ENCODE measurements around the gene RPS6KA2.
"Not testable (repeated sequence)": the region's sequence is repeated elsewhere in the genome, so short reads cannot be mapped to it uniquely, and the experiment has no call there.

RPS6KA2 gene

DNA sequence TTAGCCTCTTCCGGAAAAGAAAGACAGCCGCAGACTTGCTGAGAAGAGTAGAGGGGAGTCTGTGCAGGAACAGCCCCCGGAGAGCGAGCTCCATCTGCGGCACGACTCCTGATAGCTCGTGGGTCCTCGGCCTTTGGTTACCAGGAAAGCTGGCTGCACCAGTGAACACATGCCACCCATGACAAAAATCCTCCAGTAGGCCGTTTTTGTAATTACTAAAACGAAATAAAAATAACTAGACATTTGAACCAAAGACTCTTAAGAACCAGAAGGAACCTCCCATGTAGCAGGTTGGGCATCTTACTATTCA is 82.8 kb downstream of the RPS6KA2 start:
- no peak for DNase-seq

DNA sequence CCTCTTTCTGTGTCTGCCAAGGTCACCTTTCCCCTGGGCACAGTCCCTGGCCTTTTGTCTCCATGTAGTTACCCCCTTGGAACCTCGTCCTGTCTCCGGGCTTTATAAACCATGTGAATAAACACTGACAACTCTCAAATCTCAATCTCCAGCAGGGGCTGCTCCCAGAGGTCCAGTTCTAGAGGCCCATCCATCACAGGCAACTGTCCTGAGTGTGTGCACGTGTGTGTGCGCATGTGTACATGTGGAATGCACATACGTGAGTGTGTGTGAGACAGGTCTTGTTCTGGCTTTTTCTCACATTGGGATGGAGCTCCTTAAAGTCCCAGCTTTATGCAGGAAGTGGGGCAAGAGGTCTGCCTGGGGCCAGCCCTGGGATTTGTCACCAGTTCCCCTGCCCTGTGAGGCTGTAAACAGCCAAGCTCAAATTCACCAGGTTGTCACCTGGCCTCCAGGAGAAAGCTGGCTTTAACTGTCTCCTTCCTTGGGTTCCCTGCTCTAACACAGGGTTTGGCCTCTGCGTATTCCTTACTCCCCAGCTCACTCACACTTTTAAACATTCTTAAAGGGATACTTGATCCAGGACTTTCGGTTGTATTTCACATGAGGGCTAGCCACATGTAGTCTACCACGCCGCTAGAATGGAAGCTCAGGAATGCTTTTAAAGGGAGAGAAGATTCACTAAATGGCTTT is 83.3 kb downstream of the RPS6KA2 start:
- DNase-seq: no peak

DNA sequence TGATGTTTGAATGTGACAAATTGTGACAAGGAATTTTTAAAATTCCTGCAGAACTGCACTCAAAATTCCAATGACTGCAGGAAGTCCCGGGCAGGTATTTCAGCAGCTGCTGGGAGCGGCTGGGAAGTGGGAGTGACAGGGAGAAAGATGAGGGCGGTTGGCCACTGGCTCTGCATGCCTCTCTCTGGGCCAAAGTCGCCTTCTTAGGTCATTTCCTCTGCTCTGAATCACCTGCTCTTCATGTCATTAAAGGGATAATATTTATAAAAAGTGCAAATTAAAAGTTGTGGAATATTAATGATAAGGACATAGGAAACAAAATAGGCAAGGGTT is 84.5 kb downstream of the RPS6KA2 start:
- no peak for DNase-seq

DNA sequence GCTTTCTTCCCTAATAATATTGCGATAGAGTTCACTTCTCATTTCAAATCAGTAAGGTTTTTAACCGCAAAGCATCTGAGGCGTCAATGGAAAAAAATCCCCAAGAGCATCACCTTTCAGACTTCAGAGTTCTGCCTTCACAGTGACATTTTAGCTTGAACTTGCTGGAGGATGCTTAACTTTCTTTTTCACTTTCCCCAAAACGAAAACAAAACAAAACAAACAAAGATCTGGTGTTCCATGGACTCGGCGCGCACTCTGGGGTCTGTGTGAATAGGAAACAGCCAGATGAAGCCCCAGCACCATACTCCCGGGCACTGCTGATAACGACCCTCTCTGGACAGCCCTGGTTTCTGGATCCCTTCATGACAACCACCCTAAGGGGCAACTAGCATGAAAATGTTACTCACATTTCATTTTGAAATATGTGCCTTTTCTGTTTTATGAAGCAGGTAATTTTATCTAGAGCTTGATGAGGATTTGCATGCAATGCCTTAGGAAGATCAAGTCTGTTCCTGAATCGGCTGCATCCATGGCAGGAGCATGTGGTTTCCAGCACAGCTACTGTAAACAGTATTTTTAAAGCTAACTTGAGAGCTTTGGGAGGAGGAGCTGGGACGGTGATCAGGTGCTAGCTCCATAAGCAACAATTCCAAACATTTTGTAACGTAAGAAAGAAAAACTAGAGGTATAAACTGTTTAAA is 85.0 kb downstream of the RPS6KA2 start:
- no peak for DNase-seq

DNA sequence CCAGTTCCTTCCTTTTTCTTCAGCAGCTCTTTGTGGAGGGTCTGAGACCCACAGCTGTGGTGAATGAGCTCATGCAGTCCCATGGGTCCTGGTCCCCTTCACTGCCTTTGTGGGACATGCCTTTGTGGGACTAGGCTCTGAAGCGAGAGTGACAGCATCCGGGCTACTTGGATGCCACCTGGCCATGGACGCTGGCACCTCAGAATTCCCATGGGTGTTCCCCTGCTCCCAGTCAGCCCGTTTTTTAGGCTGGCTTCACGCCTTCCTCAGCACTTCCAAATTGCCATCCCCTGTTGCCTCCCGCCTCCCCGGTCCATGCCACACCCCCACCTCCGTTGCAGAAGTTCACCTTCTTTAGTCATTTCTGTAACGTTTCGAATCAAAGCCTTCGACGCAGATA is 85.7 kb downstream of the RPS6KA2 start:
- no peak for DNase-seq

DNA sequence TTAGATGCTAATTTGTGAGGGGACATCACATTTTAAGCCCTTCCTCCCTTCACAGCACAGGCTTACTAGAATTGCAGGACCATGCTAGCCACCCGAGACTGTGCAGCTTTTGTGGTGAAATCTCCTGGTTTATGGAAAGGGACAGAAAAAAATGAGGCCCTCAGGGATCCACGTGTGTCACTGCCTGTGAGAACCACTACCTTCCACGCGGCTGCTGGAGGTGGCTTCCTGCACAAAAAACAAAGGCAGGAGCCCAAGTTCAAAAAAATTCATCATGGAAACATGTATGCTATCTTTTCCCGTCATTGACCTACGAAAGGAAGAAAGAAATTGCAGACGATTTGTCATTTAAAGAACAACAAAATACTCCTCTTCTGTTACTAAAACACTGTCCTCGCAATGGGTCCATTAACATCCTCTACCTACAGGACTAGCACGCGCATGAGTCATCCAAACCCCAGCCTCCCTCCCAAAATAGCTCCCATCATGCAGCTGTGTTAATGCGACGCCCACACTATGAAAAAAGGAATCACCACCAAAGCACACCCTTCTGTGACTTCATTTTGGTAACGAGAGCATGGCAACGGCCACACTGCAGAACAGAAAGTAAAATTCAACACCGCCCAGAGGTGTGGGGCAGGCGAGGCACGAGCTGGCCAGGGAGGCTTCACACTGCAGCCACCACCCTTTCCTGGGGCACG is 86.3 kb downstream of the RPS6KA2 start:
- no peak for DNase-seq

DNA sequence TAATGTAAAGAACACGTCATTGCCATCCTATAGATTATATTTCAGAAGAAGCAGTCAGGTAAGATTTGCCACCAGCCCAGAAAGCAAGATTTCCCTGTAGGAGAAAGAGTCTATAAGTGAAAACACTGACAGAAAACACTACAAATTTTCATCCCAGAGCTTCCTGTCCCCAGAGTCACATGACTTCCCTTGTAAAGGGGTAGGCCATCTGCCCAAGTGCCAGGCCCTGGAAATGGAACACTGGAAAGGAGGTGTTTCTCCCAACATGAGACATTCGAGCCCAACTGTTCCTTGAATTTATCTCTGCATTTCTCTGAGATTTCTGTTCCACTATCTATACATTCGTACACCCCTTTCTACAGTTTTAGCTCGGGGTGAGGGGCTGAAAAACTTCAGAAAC is 87.5 kb downstream of the RPS6KA2 start:
- DNase-seq: no peak

DNA sequence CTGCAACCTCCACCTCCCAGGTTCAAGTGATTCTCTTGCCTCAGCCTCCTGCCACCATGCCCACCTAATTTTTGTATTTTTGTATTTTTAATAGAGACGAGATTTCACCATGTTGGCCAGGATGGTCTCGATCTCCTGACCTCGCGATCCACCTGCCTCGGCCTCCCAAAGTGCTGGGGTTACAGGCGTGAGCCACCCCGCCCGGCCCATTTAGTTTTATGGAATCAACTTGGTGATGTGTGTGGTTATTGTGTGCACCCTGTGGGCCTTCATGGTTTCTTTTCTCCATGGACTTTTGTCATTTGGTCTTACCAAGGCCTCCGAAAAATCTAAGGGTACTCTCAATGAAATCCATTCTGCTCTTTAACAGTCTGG is 88.1 kb downstream of the RPS6KA2 start:
- not testable (repeated sequence) for DNase-seq

DNA sequence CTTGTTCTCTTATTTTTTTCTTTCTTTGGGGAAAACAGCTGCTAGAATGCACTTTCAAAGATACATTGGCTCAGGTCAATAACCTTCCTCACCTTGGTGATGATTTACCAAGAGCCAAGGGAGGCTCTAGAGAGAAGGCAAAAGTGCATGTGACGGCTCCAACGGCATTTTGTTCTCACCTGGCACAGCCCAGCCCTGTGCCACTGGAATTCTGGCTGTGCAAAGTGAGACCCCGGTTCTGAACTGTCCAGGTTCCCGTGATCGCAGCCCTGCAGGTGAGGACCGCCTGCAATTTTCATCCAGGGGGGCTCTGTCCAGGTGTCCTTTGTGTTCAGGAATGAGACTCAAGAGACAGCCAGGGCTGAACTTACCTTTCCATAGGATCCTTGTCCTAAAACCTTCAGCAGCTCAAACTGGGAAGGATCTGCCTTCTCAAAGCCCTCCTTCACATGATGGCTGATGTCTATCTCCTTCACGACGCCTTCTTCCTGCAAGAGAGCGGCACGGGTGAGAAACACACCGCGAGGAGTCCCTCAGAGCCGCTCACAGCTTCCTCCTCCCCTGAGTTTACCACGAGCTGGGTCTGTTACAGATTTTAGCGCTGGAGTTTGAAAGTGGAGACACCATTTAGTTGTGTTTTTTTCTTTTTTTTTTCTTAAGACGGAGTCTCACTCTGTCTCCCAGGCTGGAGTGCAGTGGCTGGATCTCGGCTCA is 88.6 kb downstream of the RPS6KA2 start:
- no peak for DNase-seq

DNA sequence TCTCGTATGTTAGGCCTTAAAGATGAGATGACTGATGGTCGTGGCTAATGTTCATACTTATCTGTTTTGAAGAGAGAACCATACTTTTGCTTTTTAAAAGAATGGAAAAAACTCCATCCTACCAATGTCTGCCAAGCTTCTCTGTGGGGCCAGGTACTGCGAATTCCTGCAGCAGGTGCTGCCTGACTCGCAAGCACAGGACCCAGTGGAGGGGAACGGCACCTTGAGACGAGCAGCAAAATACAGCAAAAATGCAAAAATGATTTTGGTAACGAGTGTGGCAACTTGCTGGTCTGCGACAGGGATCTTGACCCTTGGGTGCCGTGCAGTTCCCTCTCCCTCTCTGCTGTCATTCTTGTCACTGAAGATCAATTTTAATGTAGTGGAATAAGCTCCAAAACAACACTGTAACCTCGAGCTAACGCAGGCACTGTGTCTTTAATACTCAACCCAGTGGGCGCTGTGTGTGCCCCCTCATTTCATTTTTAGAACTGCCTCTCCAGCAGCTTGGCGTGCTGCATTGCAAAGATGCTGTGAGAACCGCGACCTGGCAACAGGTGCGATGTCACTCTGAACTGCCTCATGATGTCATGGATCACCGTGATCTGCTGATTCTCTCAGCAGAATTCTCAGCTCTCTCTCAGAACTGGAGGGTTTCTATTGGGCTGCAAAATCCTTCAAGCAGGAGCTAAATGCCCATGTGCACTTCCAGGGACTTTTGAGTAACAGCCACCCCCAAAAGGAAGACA is 92.2 kb downstream of the RPS6KA2 start:
- no peak for DNase-seq

DNA sequence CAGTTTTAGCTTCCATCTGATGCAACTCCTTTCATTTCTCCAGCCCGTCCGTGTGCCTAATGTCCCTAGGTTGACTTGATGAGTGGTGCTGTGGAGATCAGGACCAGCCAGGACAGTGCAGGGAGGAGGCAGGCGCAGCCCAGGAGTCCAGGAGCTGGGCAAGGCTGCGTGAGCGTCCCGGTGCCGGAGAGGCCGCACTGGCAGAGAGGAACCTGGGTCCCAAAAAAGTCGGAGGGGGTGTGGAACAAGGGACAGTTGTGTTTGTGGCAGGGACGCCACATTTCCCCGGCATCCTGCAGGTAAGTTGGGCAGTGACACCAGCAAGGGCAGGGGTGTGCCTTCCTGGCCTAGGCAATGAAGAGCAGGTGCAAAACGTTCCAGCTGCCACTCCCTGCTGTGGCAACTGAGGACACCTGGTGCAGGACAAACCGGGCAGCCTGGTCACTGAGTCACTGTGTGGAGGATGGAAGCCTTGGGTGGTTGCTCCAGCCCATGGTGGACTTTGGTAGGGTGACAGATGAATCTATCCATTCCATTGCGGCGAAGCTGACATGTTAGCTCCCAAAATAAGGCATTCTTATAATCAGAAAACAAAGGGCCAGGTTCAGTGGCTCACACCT is 93.7 kb downstream of the RPS6KA2 start:
- no peak for DNase-seq

DNA sequence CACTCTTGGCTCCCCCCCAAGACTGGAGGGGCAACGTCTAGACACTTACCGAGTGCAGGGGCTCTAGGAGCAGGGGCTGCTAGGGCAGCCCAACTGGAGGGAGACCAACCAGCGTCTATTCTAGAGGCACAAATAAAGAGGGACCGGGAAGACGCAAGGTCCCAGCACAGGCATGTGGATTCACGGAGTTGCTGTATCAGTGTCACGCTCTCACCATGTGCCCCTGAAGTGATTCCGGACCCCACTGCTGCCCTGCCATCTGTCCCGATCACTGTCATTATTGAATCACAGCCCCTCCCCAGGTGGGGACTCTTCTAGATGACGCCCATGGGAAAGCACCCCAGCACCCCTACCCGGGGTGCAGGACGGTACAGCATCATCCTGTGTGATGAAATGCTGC is 94.7 kb downstream of the RPS6KA2 start:
- DNase-seq: no peak

DNA sequence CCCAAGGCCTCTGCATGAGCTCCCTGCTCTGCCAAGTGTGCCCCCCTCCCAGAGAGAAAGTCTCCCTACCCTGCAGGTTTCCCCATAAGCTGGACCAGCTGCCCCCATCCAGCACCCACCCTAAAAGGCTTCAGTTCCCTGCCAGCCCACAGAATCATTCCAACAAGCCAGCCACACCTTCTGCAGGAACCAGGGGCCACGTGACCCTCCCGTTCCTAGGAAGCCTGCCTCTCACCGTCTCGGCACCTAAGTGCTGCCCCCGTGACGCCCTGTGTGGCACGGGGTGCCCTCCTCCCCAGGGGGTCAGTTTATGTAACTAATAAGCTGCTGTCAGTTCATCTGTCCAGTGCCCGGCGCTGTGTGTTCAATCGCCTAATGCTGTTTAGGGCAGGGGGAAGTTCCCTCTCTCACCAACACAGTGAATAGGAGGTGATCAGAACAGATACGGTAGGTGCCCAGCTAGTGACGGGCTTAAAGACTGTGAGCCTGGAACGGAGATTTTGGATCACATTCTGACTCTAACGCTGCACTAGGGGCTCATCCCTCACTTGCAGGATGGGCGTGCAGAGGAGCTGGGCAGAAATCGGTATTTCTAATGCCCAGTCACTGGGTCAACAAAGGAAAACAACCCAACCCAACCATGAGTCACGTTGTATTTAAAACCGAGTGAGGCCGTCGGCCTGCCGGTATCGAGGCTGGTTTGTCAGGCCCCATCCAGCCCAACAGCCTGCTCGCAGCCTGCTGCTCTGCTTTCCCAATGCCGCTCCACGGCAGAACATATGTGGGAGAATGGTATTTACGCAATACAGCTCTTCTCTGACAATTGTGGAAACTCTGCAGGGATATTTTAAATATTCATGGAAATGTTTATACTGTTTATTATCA is 96.6 kb downstream of the RPS6KA2 start:
- no peak for DNase-seq

DNA sequence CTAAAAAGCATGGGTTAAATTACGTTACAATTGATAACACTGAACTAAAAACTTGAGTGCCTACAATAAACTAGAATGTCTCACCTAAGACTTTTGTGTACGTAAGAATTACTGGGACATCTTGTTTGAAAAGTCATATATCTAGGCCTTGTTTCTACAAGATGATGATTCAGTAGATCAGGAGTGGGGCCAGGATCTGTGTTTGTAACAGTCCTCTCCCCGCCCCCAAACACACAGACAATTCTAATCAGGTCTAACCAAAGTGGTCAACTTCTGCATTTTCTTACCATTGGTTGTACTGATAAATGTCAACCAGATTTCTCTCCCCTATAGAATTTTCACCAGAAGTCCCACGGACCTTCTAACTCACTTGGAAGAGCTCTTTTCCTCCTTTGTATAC is 97.5 kb downstream of the RPS6KA2 start:
- DNase-seq: no peak

DNA sequence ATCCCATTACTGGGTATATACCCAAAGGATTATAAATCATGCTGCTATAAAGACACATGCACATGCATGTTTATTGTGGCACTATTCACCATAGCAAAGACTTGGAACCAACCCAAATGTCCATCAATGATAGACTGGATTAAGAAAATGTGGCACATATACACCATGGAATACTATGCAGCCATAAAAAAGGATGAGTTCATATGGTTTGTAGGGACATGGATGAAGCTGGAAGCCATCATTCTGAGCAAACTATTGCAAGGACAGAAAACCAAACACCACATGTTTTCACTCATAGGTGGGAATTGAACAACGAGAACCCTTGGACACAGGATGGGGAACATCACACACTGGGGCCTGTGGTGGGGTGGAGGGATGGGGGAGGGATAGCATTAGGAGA is 98.0 kb downstream of the RPS6KA2 start:
- DNase-seq: not testable (repeated sequence)

DNA sequence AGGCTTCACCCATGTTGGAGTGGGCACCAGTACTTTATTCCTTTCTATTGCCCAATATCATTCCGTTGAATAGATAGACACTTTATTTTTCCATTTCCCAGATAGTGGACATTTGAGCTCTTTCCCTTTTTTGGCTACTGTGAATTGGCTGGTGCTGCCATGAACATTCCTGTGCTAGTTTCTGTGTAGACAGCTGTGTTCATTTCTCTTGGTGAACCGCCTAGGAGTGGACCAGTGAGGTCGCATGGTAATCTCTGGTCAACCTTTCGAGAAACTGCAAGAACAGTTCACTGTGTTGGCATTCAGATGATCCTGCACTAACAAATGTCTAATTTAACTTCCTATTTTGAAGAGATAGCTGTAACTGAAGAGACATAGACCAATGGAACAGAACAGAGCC is 99.2 kb downstream of the RPS6KA2 start:
- DNase-seq: no peak

DNA sequence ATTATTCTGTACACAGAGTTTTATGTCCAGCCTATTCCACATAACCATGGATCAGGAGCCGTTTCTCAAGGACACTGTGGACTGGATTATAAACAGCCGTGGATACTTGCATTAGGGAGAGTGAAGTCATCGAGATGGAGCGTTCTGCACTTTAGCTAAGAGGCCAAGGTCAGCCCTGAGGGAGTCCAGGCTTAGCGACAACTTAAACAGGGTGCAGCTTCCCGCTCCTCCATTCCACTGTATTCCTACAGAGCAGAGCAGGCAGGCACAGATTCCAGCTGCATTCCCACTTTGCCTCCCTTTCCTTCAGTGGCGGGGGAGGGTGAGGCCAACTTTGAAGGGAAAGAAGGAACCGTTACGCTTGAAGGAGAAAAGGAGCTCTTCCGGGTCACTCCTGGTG is 100.1 kb downstream of the RPS6KA2 start:
- no peak for DNase-seq

DNA sequence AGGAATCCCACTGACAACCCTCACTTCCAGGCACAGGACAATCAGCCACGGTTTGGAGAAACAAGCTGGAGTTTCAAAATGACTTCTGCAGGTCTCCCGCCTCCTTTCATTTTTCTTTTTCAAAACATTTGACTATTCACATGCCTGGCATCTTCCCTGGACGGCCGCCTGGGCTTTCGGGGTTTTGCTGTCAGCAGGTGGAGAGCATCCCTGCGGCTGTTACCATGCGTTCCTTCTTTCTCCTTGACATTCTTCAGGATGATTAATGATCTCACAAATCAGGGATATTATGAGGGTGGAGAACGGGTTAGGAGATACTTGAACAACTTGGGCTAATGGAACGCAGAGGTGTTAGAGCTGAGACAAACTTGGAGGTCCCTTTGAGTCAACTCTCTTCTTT is 101.5 kb downstream of the RPS6KA2 start:
- no peak for DNase-seq

DNA sequence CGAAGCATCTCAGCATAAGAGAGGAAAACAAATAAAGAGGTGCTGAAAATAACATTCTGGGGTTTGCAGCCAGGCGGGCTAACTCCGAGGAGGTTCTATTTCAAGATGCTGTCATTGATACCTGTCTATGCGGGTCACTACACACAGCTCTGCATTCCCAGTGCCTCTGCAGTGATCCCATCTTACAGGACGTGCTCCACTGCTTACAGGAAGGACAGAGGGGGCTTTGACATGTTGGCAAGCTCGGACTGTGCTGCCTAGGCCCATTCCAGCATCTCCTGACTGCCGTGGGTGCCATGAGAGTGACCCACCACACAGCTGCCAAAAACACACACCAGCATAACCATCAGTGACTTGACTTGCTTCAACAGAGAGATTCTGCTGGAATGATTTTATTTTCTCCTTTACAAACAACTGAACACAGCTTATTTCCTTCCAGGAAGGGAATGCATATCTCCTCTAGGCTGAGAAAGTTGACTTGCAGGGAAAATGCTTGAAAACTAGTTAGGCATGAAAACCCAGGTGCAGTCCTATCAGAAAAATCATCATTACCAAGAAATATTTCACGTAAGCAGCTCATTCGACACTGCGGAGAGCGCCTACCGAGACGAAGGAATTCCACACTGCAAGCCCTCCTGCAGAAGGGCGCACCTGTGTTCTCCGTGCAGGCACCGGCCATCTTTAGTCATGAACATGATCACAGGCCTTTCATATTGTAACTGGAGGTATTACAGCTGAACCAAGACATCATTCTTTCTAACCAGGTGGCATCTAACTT is 103.1 kb downstream of the RPS6KA2 start:
- no peak for DNase-seq

DNA sequence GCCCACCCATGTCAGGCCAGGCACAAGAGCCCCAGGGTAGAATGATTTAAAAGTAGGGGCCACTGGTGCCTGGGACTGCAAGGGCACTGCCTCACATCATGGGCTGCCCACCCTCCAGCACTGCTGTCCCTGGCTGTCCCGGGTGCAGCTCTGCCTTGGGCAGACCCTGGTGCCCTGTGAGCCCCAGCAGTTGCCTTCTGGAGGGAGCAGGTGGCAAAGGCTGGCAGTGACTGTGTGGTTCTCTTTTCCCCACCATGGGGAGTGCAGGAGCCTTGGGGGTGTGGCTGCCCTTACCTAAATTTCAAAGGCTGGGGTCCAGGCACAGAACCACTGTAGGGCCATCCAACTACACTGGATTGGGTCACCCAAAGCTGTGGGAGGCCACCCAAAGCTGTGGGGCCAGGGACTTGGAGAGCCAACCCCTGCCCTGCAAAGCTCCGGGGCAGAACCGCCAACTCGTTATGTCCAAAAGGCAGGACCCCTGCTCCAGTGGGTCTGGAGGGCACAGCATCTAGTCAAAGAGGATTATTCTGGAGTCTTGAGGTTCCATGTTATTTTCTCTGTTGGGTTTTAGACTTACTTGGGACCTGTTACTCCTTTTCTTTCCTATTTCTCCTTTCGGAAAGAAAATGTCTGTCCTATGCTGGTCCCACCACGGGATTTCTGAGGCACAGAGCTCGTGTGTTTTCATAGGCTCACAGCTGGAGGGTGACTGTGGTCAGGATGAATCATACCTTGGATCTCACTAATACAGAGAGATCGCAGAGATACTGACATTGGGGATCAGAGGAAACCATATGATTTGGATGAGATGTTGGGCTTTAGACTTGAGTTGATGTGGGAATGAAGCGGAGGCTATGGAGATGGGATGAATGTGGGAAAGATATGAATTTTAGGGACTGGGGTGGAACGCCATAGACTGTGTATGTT is 105.9 kb downstream of the RPS6KA2 start:
- no peak for DNase-seq

Measured in NCI-H1694 treated with DMSO at 0.1 percent for 48 hours (cell line).